Left ventricle myocardium superior (tissue), 1 donor: ENCODE results near the gene ZFYVE26. TPM values are rescaled to one million over a fixed set of nuclear protein-coding genes. Genes with fewer than 3 reads are reported as not detected.
A peak's percentile ranks its signal among the peaks of the same experiment; 100 is the strongest.
"Not testable (repeated sequence)": the region's sequence is repeated elsewhere in the genome, so short reads cannot be mapped to it uniquely, and the experiment has no call there.

Experiments used
- ATAC-seq: fragments of 200-7000 bp; cut with Tn5 transposase; one replicate; pipeline ENCODE4 v1.9.1; 2020; ENCODE audit warnings: mild to moderate bottlenecking, moderate library complexity
- DNase-seq: peaks from one replicate; pipeline ENCODE4 v3.0.0-alpha.2; 2020
- intact Hi-C: fragments of 100-400 bp; cut with micrococcal nuclease; formaldehyde crosslinking; loops from one replicate; pipeline ENCODE4 v1.11.0; 2022
- total RNA-seq: library from RNA; stranded (reverse); fragmentation: NEBNext Ultra II Directional; extraction: Animal tissue kit (Norgen Biotek cat#: 25700); gene quantifications from one replicate; pipeline ENCODE4 v1.2.1, GENCODE V29; 2021
- donor health status: DM: no; HTN: yes; CAD: no; lungs with severe emphysema.

Gene ZFYVE26
- total RNA-seq, 1 donor from 2014 or later: 15.5 TPM

DNA sequence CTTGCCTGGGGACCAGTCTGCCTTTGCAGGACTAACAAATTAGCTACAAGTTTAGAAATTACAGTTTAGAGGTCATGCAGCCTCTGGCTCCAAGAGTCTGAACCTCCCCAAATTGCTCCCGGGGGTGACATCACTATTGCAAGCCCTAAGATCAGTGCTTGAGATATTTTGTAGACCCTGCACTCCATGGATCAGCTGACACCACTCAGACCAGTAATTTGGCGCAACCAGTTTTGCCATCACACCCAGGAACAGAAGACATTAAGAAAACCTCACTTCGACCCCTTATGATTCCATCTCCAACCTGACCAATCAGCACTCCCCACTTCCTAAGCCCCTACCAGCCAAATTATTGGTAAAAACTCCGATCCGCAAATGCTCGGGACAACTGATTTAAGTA lies 2.1 kb upstream of the ZFYVE26 start:
- not testable (repeated sequence) for ATAC-seq, DNase-seq
- intact Hi-C loops: loop anchor here (10.0 kb wide), 1 partner anchor 1576 kb away; the partner anchor contains the start of genes ERH and SLC39A9

DNA sequence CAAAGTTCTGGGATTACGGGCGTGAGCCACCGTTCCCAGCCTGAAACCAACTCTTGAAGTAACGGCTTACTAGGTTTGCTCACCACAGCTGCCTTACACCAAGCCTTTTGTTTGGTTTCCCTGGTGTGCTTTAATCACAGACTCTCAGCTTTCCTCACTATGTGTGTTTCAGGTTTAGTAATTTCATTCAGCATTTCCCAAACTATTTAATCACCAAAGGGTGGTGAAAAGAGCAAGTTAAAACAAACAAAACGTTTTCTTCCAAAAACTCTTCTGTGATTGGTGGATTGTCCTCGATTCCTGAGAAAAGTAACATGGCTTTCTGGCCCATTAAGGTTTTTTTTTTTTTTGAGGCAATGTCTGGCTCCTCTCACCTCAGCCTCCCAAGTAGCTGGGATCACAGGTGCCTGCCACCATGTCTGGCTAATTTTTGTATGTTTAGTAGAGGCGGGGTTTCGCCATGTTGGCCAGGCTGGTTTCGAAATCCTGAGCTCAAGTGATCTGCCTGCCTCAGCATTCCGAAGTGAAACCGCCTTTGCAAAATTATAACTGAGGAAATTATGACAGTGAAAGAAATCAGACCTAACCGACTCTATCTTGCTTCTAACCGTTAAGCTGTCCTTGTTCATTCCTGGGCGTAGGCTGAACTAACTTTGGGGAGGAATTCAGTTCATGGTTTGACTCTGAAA lies 1.5 kb upstream of the ZFYVE26 start:
- ATAC-seq (no peak), DNase-seq (no peak)
- intact Hi-C loops: loop anchor here (10.0 kb wide), 1 partner anchor 1577 kb away; the partner anchor contains the start of genes ERH and SLC39A9

DNA sequence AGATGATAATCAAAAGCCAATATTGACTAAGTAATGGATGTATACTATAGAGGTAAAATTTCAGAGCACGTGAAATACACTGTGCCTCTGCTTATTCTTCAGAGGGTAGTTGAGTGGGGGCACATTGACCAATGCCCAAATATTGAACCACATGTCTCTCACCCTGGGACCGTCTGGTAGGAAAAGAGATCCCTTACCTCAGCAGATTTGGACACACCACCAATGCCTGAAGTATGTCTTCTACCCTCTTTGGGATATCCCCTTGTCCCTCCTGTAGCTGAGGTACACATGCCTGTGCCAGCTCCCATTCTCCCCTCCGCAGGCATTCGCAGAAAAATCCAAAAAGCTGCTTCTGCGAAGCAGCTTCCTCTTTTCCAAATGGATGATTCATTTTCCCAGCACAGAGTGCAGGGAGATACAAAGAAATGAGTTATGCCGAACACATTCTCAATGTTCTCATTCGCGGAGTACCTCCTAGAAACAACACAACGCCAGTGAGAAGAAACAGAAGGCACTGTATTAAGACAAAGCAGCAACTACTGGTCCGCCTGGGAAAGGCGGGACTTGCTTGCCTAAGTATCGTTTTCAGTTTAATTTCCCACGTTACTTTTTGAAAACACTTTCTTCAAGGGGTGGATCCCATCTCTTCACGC lies 691 bp downstream of the ZFYVE26 start:
- no peak for ATAC-seq
- DNase-seq: no peak
- intact Hi-C loops: loop anchor here (10.0 kb wide), 1 partner anchor 1579 kb away; the partner anchor contains the start of genes ERH and SLC39A9

DNA sequence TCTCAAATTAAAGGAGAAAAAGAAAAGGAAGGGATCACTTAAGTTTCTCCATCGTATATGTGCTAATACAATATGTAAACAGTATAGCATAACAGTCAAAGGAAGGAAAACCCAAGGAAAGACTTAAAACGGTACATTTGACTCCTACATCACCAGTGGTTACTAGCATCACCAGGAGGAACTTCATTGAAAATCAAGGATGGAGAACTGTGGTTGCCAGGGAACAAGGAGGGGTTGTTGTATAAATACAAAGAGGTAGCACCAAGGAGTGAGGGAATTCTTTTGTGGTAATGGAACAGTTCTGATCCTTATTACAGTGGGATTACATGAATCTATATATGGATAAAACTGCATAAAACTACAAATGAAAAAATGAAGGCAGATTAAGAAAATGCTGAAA lies 1.6 kb downstream of the ZFYVE26 start:
- intact Hi-C loops: loop anchor here (10.0 kb wide), 1 partner anchor 1580 kb away; the partner anchor contains the start of genes ERH and SLC39A9
- DNase-seq (no peak), ATAC-seq (no peak)

DNA sequence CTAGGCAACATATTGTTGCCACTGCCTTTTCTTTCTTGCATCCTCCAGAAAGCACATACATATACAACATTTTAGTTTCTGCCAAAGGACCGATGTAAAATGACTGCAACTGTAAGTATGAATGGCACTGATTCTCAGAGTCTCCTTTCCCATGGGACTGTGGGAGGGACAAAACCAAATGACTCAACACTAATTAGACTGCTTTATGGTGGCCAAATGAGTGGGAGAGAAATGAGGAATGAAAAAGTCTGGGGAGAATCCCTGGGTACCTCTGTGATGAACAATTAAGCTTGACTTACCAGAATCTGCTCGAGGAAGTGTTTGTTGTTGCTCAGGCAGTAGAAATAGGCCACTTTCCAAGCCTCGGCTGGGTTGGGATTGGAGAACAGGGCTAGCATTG lies 10.1 kb downstream of the ZFYVE26 start:
- ATAC-seq (no peak), DNase-seq (no peak)
- intact Hi-C loops: no loop called here

DNA sequence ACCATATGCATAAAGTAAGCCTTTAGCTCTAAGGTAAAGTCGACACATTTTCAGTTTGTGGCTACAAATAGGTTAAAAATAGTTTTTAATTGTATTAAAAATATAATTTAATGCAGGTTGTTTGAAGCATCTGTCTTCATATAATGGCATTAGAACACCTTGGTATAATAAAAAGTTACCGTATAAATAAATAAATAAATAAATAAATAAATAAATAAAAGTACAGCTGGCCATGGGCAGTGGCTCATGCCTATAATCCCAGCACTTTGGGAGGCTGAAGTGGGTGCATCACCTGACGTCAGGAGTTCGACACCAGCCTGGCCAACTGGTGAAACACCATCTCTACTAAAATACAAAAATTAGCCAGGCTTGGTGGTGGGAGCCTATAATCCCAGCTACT lies 15.6 kb downstream of the ZFYVE26 start:
- DNase-seq (no peak), ATAC-seq (no peak)
- intact Hi-C loops: no loop called here

DNA sequence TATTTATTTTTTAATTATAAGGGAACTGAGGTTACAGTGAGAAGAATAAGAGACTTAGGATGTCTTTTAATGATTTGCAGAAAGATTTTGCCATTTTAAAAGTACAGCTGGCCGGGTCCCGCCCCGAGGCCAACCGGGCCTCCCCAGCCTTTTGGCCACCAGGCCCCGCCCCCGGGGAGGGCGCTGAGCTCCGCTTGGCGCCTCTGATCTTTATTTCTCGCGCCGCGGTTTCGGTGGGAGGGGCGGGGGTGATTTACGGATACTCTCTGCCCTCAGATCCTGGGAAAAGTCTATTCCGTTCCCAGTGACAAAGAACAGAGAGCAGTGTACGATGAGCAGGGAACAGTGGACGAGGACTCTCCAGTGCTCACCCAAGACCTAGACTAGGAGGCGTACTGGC lies 17.7 kb downstream of the ZFYVE26 start:
- DNase-seq (no peak), ATAC-seq (no peak)
- intact Hi-C loops: no loop called here

DNA sequence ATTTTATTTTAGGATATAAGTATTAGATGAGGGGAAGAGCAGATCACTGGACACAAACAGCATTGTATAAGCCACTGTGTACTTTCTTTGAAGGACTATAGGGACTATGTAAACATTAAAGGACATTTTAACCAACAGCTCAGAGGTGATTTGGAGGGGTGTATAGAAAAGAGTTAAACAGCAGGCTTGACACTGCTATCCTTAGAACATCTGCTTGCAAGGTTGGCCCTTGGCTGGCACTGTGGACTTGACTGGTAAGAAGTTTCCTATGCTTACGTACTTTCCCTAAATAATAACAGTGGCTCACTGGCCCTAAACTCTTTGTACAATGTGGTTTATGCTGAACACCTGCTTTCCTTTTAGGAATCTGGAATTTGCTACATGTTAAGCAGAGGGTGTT lies 28.7 kb downstream of the ZFYVE26 start:
- no peak for ATAC-seq
- no peak for DNase-seq
- intact Hi-C loops: no loop called here

DNA sequence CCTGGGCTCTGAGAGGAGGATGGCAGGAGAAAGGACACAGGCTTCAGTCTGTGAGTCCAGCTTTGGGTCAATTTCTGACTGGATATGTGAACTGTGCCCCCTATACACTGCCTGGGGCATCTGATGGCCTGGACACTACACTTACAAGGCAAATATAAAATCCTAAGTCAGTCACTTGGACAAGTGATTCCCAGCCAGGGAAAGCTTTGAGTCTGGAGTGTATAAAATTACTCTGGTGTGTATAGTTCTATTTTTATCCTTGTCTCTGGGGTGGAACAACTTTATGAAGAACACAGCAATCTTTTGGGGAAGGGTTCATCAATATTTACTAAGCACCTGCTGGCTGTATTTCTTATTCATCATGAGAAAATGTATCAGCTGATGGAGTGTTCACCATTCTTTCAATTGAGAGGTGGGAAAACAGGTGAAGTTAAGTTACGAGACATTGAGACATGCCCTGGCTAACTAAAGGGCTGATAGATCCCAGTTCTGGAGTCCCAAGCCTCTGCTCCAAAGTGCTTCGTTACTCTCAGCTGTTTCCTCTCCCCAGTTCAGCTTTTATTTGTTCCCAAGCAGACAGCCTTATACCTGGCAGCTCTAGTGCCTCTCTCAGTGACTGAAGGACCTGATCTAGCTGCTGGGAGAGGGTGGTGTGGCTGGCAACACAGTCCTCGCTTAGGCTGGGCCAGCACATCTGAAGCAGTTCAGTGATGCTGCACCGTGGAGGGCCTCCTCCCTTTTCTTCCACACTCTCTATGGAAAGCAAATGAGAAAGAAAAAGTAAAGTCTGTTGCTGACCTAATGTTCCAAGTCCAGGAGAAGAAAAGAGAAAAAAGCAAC lies 30.9 kb downstream of the ZFYVE26 start:
- intact Hi-C loops: no loop called here
- ATAC-seq: peak; percentile 75

DNA sequence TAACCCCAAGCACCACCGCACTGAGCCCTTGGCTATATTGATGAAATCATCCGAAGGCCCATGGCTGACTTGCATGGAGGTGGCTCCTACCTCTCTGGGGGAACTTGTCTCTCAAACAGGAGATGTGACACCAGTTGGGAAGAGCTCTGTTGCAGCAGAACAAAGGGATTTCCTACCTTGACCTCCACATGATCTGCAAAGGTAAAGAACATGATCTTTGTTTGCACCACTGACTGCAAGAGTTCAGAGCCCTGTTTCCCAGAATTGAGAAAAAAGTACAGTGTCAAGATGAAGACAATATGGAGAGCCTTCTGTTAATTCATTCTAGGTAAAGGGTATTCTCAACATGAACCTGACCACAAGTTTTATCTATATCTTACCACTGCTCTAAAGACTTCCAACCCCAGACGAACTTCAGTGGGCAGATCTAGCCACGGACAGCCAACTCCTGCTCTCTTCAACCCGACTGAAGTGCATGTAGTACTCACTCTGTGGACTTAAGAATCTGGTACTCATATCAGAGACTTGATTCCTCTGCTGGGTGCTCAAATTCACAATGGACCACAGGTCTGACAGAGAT lies 32.1 kb downstream of the ZFYVE26 start:
- ATAC-seq (no peak), DNase-seq (no peak)
- intact Hi-C loops: no loop called here

More for the DNA sequence above, 30.9 kb downstream of the ZFYVE26 start:
- DNase-seq: no peak

DNA sequence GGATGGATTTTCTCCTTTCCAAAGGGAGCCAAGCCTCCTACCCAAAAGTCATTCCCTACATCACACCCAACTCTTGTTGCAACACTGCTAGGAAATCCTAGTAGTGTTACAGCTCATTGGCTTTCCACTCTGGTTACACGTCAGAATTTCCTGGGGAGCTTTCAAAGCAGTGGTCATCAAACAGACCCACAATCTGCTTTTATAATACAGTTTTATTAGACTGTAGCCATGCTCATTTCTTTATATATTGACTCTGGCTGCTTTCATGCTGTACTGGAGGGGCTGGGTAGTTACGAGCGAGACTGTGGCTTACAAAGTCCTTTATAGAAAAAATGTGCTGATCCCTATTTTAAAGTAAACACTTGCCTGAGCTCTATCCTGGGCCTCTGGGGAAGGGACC lies 34.3 kb downstream of the ZFYVE26 start:
- intact Hi-C loops: no loop called here
- ATAC-seq (no peak), DNase-seq (no peak)

DNA sequence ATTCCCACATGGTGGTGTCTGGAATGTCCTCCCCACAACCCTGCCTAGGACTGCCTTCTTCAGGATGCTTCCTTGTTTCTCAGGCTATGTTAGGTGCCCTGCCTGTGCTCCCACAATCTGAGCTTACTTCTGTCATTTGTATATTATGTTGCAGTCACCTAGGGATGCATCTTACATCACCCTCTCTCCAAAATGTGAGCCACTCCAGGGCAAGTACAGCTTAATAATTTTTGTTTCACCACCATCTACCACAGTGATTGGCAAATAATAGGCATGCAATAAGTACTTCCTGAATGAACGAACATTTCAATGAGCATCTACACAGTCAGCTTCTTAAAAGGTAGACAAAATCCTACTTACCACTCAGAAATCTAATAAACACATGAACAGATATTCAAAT lies 37.6 kb downstream of the ZFYVE26 start:
- DNase-seq (no peak), ATAC-seq (no peak)
- intact Hi-C loops: no loop called here

DNA sequence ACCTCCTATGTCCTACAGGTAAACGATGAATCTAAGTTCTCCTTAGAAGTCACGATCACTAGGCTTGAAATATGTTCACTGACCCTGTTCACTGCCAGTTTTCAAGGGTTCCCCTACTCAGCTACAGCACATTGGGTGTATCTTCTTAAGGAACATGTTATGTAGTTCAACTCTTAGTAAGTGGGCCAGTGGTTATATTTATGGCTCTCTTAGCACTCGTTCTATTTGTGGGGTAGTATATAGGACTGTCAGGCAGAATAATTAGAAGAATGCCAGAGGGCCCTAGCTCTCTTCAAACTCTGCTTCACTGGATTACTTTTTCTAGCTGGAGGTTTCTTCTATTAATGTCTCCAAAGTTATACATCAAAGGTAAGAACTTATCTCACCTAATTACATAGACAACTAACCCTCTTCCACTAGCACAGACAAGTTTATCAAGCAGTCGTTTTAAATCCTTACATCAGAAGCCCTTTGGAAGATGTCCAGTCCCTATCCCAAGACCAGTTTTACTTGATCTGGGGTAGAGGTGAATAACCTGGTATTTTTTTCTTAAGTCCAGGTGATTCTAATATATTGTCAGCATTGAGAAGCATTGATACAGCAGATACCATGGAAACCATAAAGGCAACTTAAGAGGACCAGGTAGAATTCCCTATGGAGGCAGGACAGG lies 39.6 kb downstream of the ZFYVE26 start:
- intact Hi-C loops: no loop called here
- DNase-seq (no peak), ATAC-seq (no peak)

DNA sequence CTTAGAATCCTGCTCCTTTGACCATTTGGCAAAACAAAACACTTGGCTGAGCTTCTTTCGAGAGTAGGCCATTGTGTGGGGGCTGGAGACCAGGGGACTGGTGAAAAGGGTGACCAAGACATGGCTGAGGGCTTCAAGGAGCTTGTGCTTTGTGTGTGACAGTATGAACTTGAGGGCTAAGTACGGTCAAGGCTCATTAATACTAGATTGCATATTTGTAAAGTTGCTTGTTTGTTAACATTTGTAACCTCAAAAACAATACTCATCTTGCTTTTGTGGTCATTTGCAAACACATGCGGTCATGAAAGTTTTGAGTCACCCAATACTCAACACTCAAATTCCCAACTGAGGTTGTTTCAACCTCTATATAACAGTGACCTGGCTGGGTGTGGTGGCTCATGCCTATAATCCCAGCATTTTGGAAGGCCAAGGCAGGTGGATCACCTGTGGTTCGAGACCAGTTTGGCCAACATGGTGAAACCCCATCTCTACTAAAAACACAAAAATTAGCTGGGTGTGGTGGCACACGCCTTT lies 42.5 kb downstream of the ZFYVE26 start:
- ATAC-seq (no peak), DNase-seq (no peak)
- intact Hi-C loops: no loop called here

DNA sequence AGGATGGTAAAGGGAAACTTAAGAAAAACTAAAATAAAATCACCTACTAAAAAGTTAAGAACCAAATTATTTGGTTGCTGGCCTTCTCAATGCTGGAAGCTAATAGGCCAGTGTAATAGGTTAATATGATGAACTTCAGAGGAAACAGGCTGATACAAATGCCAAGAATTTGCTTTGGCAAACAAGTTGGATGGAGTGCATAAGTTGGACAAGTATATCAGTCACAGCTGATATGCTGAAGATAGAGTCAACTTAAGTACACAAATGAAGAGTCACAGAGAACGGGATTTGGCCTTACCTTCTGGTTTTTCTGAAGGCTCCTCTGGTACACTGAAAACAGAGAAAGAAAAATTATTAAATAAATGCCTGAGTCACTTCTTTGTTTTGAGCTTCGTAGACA lies 48.2 kb downstream of the ZFYVE26 start:
- intact Hi-C loops: no loop called here
- DNase-seq (no peak), ATAC-seq (peak; percentile 17)

DNA sequence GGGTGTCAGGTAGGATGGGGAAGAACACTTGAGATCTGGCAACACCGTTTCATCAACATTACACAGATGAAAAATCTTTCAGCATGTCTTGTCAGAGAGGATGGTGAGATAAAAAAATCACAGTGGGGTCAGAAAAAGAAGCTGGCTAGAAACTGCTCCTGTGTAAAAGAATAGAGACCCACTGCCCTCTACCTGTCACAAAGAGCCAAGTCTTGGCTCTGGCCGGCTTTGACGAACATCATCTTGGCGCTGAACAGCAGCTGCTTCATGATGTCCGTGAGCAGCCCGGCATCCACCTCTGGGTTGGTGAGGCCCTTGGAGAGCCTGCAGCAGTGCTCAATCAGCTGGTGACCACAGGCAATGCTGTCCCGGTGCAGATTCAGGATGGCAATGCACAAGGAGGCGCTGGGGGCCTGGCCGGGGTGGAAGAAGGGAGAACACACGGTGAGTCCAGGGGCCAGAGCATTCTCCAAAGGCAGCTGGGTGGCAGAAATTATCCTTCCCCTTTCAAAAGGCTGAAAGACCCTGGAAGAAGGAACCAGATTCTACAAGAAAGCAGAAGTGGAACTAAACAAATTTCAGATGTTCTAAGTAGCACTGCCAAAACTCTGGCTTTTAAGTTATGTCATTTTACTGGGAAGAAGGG lies 50.2 kb downstream of the ZFYVE26 start:
- DNase-seq (peak; percentile 32), ATAC-seq (peak; percentile 59)
- intact Hi-C loops: no loop called here

DNA sequence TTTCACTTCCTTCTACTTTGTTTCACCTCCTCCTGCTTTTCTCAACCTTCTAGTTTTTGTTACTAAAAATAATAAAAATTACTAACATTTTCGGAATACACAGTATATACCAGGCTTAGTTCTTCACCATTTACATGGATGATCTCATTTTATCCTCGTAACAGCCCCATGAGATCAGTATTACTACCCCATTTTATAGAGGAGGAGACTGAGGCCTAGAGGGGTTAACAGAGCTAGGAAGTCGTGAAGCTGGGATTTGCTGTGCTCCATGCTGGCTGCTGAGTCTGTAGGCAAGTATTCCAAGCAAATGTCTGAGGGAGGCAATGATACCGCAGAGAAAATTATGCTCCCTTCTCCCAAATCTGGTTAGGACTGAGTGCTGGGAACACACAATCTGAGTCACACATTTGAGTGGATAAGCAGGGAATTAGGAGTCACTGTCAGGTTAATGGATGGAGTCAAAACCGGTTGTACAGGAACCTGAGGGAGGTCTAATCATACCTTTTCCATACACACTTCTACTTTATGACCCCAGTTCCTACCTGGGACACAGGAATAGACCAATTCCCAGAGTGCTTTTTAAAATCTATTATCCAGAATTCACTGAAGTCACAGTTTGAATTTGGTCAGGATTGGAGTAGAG lies 51.1 kb downstream of the ZFYVE26 start:
- ATAC-seq (no peak), DNase-seq (no peak)
- intact Hi-C loops: no loop called here

DNA sequence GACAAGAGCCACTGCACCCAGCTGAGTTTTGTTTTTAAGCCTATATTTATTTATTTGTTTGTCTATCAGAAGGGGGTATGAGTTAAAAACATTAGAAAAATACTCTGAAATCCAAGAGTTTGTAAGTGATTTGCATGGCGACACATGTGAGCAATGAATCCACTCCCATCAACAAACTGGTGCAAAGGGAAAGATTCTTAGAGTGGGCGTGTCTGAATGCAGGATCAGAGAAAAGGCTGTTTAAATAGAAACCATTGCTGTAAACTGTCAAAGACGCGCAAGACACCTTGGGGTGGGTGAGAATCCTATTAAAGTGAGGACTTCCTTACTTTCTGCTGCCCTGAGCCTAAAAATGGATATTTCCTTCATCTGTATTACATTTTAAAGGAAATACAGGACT lies 51.9 kb downstream of the ZFYVE26 start:
- ATAC-seq (no peak), DNase-seq (no peak)
- intact Hi-C loops: no loop called here
